HG02759 (cell line): Measurements from ENCODE around the gene SPATS2.

Source experiments
- ATAC-seq: cut with Tn5 transposase; IDR thresholded peaks from one replicate; pipeline ENCODE4 v1.9.1; 2021; ENCODE audit warnings: mild to moderate bottlenecking, moderate library complexity; ENCODE audit not compliant: unreplicated experiment

SPATS2 gene

DNA sequence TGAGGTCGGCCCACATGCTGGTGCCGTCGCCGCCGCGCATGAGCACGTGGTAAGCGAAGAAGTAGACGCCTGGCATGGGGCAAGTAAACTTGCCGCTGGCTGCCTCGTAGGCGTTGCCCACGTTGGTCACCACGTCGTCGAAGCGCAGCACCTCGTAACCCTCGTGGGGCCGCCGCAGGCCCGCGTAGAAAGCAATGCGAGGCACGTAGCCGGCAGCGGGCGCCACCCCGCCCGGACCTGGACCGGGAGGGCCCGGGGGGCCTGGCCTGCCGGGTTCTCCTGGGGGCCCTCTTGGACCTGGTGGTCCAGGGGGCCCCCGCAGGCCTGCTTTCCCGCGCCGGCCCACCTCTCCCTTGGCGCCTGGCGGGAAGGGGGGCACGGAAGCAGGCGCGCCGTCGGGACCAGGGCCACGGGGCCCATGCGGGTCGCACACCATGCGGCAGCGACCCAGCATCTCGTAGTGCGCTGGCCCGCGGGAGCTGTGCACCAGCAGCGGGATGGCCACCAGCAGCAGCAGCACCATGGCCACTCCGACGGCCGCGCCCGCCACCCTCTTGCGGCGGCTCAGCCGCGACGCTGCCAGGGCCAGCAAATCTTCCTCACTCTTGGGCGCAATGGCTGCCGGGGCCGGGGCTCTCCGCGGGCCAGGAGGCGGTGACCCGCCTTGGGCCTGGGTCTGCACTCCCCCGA lies 31.2 kb upstream of the SPATS2 start:
- no peak for ATAC-seq

DNA sequence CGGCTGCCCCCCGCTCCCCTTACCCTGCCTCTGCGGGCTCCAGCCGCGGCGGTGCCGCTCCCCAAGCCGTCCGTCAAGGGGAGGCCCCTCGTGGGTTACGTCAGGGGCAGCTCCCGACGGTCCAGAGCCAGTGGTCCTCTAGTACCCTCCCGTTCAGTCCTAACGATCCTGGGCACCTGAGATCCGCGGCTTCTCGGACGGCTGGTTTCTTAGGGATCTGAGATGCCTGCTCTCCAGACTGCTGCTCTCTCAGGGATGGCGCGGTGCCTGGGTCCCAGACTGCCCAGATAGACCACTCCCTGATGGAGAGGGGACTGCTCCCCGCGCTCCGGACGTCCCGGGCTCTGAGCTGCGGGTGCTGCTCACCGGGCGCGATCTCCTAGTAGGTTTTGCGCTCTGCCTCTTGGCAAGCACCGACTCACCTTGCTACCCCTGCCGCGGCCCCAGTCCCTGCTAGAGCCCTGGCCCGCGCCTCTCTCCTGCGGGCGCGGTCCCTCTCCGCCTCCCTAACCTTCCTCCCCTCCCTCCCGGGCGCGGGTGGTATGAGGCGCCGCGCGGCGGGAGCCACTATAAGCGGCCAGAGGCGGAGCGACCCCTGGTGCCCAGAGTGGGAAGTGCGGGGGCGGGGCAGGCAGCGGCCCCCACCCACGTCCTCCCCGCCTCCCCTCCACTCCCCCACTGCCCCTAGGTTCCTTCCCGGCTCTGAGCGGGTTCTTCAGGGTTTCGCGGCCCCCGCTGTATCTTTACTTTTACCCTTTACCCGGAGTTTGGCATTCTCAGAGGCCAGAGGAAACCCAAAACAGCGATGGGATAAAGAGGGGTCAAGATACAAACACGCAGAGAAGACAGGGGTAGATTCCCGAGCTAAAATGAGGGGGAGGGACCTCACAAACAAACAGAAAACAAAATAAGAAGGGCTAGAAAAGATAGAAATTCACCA lies 30.3 kb upstream of the SPATS2 start, which contains the start of gene C1QL4:
TSS of gene C1QL4 (minus strand) at position 544 of the 940 bp plus-strand sequence. CDS start 711 bp downstream, outside the sequence.
- no peak for ATAC-seq

DNA sequence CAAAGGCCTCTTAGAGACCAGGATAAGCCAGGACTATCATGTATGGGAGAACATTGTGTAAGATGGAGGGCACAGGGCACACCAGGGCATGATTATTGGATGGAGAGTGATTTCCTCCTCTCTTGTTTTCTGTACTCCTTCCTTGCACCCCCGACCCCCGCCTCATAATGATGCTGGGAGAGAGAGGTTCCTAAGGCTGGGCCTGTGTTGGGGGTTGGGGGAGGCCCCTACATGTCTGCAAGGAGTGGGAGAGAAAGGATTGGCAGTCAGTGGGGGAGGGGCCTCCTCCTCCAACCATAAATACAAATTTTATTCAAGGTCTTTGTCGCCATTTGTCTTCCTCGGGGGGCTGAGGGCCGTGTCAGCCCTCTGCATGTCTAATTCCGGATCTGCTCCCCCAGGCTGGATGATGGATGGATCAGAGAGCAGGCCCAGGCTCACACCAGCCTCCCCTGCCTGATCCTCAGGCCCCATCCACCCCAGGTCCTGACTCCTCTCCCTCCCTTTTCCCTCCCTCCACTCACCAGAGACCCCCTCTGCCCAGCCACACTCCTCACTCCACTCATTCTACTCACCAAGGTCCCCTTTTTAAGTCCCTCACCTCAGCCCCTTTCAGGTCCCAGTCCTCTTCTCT lies 28.3 kb upstream of the SPATS2 start:
- ATAC-seq: no peak

DNA sequence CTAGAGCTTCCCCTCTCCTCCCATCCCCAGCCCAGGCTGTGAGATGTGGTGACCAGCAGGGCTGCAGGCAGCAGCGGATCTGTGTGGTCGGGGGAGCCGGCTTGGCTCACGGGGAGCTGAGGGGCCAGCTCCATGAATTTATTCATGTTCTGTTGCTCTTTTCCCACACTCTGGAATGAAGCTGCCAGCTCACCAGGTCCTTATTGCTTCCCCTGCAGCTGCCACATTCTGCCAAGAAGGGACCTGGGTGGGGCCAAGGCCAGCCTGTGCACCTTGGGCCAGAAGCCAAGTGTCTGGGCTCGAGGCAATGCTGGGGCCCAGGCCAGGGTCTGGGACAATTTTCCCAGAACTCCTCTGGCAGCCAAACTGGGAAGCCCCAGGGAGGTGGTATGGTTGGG lies 27.8 kb upstream of the SPATS2 start:
- no peak for ATAC-seq

- no peak for ATAC-seq
These were observed 27.0 kb upstream of the SPATS2 start for GRCh38 chr12:49340095-49340870.

DNA sequence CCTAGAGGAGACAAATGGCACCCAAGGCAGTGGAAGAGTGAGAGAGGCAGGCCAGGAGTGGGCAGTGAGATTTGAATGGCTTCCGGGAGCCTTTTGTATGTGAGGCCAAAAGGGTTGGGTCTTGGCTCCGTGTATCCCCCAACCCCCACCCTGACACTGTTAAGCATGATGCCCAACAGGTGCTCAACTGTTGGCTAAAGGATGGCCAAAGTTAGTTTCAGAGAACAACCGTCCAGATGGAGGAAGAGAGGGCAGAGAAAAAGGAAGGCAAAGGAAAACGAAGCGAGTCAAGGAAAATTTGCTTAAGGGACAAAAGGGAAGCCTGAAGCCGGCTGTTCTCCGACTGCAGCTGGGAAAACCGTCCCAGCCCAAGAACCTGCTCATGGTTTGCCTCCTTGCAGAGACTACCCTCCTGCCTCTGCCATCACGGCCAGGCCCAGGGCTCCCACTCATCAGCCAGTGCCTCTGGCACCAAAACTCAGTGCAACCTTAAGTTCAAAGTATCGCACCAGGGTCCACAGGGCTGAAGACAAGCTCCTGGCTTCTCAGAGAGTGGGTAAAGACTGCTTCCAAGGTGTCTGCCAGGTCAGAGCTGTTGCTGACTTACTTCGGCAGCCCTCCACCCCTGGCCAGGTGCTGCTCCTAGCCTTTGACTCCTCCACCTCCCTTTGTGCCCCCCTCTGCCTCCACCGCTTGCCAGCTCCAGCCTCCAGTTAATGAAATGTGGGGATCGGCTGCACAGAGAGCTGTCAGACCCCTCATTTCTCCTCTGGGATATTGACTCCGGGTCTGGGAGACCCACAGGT lies 26.1 kb upstream of the SPATS2 start:
- ATAC-seq: no peak

DNA sequence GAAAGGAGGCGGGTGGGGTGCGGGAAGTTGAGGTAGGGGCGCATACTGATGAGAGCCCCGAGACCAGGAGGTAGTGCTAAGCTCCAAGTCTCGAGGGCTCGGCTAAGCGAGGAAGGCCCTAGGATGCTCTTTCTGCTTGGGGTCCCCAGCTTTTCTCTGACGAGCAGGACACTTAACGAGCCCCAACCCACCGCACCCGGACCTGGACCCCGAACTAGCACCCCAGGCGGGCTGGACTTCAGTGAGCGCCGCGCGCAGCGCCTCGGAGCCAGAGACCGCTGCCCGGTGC lies 25.5 kb upstream of the SPATS2 start:
- ATAC-seq: no peak

GRCh38 chr12:49342066-49342913 lies 25.0 kb upstream of the SPATS2 start:
- peak; percentile 69 for ATAC-seq

DNA sequence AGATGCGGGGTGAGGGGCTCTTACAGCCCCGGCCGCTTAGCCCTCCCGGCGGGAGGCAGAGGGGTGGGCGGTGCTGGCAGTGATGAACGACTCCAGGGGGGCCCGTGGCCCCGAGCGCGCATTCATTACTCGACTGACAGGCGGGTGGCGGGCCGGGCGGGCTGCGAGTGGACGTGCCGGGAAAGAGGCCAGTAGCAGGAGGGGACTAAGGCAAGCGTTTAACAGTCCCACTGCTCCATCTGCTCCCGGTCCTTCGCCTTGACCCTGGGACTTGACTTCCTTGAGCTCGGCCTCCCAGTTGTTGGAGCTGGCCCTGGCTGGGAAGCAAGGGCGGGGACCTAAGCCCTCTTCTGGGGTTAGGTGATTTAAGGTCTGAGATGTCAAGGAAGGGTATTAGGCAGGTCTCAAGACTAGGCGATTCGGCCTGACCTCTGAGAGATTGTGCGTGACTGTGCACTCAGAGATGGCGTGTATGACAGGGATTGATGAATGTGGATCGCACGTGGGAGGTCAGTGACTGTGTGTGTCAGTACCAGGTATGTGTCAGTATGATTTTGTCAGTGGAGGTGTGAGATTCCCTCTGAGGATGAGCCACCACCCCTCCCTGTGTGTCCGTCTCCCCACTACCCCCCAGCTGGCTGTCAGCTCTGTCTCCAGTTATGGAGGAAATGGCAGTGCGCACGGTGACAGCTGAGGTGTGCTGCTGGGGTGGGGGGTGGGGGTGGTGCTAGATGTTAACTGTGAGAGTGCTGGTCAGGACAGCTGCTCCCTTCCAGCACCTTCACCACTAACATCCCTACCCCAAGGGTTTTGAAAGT lies 24.1 kb upstream of the SPATS2 start:
- no peak for ATAC-seq

DNA sequence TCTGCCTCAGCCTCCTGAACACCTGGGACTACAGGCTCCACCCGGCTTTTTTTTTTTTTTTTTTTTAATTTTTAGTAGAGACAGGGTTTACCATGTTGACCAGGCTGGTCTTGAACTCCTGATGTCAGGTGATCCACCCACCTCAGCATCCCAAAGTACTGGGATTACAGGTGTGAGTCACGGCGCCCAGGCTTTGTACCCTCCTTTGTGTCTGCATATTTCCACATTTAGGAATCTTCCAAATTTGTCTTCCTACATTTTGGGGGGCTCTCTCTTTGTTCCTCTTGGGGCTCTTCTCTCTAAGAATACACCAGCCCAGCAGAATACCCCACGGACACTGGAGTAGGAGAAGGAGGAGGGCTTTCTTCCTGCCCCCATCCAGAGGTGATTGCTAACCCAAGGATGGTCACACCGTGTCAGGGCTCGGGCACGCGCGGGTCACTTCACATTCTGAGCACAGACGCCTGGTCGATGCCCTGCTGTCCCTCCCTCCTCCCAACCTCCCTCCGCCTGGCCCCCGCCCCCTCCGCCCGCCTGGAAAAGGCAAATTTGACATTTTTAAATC lies 22.7 kb upstream of the SPATS2 start:
- no peak for ATAC-seq

DNA sequence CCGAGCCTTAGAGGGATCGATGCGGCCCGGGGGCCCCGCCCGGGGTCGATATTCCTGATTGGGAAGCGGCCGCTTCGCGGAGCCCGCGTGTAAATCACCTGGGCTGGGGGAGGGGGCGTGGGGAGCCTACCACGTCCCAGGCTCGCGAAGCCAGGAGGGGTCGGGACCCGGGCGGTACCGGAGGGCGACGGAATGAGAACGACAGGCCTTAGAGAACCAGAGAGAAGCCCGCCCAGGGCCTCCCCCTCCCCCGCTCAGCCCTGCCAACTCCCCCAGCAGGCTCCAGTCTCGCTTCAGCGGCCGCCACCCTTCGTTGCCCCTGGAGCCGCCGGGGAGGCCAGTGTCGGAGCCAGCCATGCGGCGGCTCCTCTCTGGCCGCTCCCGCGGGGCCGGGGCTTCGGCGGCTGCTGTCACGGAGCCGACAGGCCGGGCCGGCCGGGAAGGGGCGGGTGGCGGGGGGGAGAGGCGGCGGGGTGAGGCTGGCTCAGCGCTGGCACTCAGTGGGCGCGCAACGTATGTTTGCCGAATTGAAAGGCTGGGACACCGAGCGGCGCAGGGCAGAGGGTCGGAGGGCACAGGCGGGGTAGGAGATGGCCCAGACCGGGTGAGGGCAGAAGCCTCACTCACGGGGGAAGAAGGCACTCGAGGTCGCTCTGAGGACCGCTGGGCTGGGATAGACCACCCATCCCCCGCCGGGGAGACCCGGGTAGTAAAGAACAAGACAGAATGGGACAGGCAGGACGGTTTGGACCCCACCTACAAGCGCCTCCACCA lies 22.0 kb upstream of the SPATS2 start:
- ATAC-seq: peak; percentile 44

GRCh38 chr12:49345825-49346658 lies 21.2 kb upstream of the SPATS2 start:
- ATAC-seq: no peak

GRCh38 chr12:49346659-49347310 lies 20.5 kb upstream of the SPATS2 start, which contains the start of gene DNAJC22:
DNAJC22 (plus strand) TSS chr12:49346888; CDS start chr12:49348873, 1,985 bp downstream.
- ATAC-seq: no peak

GRCh38 chr12:49347311-49348193 lies 19.7 kb upstream of the SPATS2 start:
- peak; percentile 65 for ATAC-seq

- no peak for ATAC-seq
These were observed 18.5 kb upstream of the SPATS2 start for GRCh38 chr12:49348781-49349180.
